B cell (primary cell): ENCODE measurements around the gene DNAJC7.

Source experiments
- CTCF ChIP-seq: fragments of 200-600 bp; IDR thresholded peaks from one replicate; pipeline ENCODE4 v1.8.0; 2022; ENCODE audit warnings: antibody characterized with exemption, mild to moderate bottlenecking
- EZH2 ChIP-seq: IDR thresholded peaks from 2 replicates; pipeline ENCODE4 v1.6.1; 2012; ENCODE audit warnings: borderline replicate concordance, low read depth, mild to moderate bottlenecking, moderate library complexity, low read length; ENCODE audit not compliant: insufficient read depth, poor library complexity, severe bottlenecking

DNA sequence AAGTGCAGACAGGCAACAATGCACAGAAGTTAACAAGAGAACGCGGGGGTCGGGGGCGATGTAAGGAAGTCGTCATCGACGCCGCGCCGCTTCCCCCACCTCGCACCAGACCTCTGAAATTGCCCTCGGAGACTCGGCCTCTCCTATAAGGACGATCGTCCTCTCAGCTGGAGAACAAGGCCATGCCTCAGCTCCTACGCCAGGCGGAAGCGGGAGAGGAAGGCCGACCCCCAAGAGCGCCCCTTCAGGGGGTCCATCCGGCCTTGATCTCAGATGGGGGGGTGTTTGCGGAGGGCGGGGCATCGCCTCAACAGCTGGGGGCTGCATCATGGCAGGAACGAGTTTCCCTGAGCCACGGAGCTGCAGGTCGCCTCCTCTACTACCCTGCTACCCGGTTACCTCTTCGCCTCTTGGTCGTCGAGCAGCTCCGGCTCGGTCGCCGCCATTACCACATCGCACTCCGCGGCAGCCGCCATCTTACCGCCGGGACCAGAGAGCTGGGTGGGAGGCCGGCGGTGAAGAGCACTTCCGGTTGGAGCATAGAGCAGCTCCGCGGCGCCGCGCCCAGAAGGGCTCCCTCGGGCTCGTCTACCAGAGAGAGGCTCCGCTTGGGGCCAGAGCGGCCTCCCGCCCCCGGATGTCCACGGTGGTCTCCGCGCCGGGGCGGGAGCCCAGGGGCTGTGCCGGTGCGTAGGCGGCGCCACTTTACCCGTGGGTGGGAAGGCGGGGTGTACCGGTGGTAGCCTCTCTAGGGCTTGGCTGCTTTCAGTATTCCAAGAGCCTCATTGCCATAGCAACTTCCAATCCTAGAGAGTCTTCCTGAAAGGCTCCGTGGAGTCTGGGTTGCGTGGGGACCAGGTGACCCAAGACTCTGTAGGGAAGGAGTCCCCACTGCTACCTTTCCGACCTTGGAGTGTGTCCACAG is at the start of gene DNAJC7:
- TF ChIP-seq CTCF (no peak), EZH2 (no peak)
